CD14-positive monocyte (primary cell): ENCODE data around the gene FANCI. TPM values are rescaled to one million over a fixed set of nuclear protein-coding genes. Genes with fewer than 3 reads are reported as not detected.
A peak's percentile ranks its signal among the peaks of the same experiment; 100 is the strongest.

Experiments
- DNase-seq, 3 donors: peaks; one replicate each; pipeline ENCODE4 v3.0.0-alpha.2; 2011 to 2022
- H2AFZ ChIP-seq: 2 replicates; pipeline ENCODE4 v1.6.0; 2012; ENCODE audit warnings: mild to moderate bottlenecking, low read depth, low read length, inconsistent platforms; ENCODE audit not compliant: insufficient read depth, poor library complexity, severe bottlenecking
- H3K27ac ChIP-seq, 2 donors: 1 replicate in 1 of 2; 2 replicates in 1 of 2; pipeline ENCODE4 v1.5.1; 2012 to 2013; ENCODE audit warnings: low read length in 2 of 2, control low read depth in 1 of 2, inconsistent platforms in 1 of 2, low read depth in 1 of 2, mild to moderate bottlenecking in 1 of 2
- H3K27me3 ChIP-seq, 2 donors: one replicate each; pipeline versions ENCODE4 v1.6.0 to v1.6.1; 2011 to 2013; ENCODE audit warnings: low read length in 2 of 2; ENCODE audit not compliant: control insufficient read depth in 2 of 2, insufficient read depth in 2 of 2
- H3K36me3 ChIP-seq, 2 donors: replicated peaks in 1 of 2; 1 replicate in 1 of 2; 2 replicates in 1 of 2; pipeline versions ENCODE4 v1.5.1 to v1.6.1; 2012 to 2013; ENCODE audit warnings: low read length in 2 of 2, control low read depth in 1 of 2, inconsistent platforms in 1 of 2, mild to moderate bottlenecking in 1 of 2; ENCODE audit not compliant: insufficient read depth in 2 of 2, control insufficient read depth in 1 of 2
- H3K4me1 ChIP-seq, 2 donors: 1 replicate in 1 of 2; 2 replicates in 1 of 2; pipeline versions ENCODE4 v1.5.1 to v1.6.1; 2012 to 2013; ENCODE audit warnings: low read length in 2 of 2, control low read depth in 1 of 2, inconsistent platforms in 1 of 2, mild to moderate bottlenecking in 1 of 2, moderate library complexity in 1 of 2; ENCODE audit not compliant: insufficient read depth in 2 of 2, control insufficient read depth in 1 of 2
- H3K4me2 ChIP-seq: replicated peaks from 2 replicates; pipeline ENCODE3; 2012; ENCODE audit warnings: low read length, moderate library complexity, mild to moderate bottlenecking; ENCODE audit not compliant: poor library complexity, severe bottlenecking; ENCODE audit errors: extremely low read depth
- H3K4me3 ChIP-seq, 3 experiments: fragments of 200-600 bp in 1 of 3; sonication (generic) in 1 of 3; replicated peaks in 1 of 3; 1 replicate in 2 of 3; 2 replicates in 1 of 3; pipeline ENCODE4 v1.5.1; 2011 to 2013; ENCODE audit warnings: low read length in 3 of 3, mild to moderate bottlenecking in 3 of 3, control low read depth in 2 of 3, low read depth in 2 of 3, inconsistent platforms in 1 of 3, moderate library complexity in 1 of 3
- H3K79me2 ChIP-seq: 2 replicates; pipeline ENCODE4 v1.6.0; 2012; ENCODE audit warnings: mild to moderate bottlenecking, control low read depth, inconsistent platforms, low read length, moderate library complexity; ENCODE audit not compliant: insufficient read depth
- H3K9ac ChIP-seq: 2 replicates; pipeline ENCODE4 v1.6.0; 2017; ENCODE audit warnings: low read length, mild to moderate bottlenecking; ENCODE audit not compliant: insufficient read depth, poor library complexity, severe bottlenecking
- H3K9me3 ChIP-seq, 2 donors: replicated peaks in 1 of 2; 1 replicate in 1 of 2; 2 replicates in 1 of 2; pipeline versions ENCODE4 v1.5.1 to v1.6.1; 2012 to 2013; ENCODE audit warnings: low read length in 2 of 2, control low read depth in 1 of 2; ENCODE audit not compliant: control insufficient read depth in 1 of 2, insufficient read depth in 1 of 2
- H4K20me1 ChIP-seq: 2 replicates; pipeline ENCODE4 v1.6.0; 2012; ENCODE audit warnings: mild to moderate bottlenecking, low read length, control low read depth, moderate library complexity; ENCODE audit not compliant: insufficient read depth
- H3K27ac Mint-ChIP-seq, 7 donors: one replicate each; pipeline ENCODE4 v1.8.0; 2020; ENCODE audit warnings: mild to moderate bottlenecking in 7 of 7, mixed read lengths in 7 of 7, moderate library complexity in 6 of 7, inconsistent platforms in 2 of 7
- H3K27me3 Mint-ChIP-seq, 3 donors: one replicate each; pipeline ENCODE4 v1.8.0; 2021 to 2022; ENCODE audit warnings: low read depth in 3 of 3, mild to moderate bottlenecking in 3 of 3, mixed read lengths in 3 of 3, moderate library complexity in 3 of 3, inconsistent platforms in 1 of 3
- H3K36me3 Mint-ChIP-seq, 2 donors: one replicate each; pipeline ENCODE4 v1.8.0; 2020; ENCODE audit warnings: mixed read lengths in 2 of 2, inconsistent platforms in 1 of 2, mild to moderate bottlenecking in 1 of 2
- H3K4me1 Mint-ChIP-seq: one replicate; pipeline ENCODE4 v1.8.0; 2020; ENCODE audit warnings: mild to moderate bottlenecking, mixed read lengths
- H3K4me3 Mint-ChIP-seq, 2 donors: one replicate each; pipeline ENCODE4 v1.8.0; 2020; ENCODE audit warnings: mild to moderate bottlenecking in 2 of 2, mixed read lengths in 2 of 2, moderate library complexity in 1 of 2
- H3K9me3 Mint-ChIP-seq, 7 donors: one replicate each; pipeline ENCODE4 v1.8.0; 2020 to 2022; ENCODE audit warnings: mixed read lengths in 7 of 7, mild to moderate bottlenecking in 6 of 7, moderate library complexity in 6 of 7, inconsistent platforms in 2 of 7
- CTCF ChIP-seq: fragments of 200-600 bp; IDR thresholded peaks from one replicate; pipeline ENCODE4 v1.8.0; 2022; ENCODE audit warnings: antibody characterized with exemption, mild to moderate bottlenecking
- WGBS: methylation state at CpG from one replicate; pipeline ENCODE4 v1.1.5; 2013; ENCODE audit warnings: missing lambda C conversion rate; ENCODE audit not compliant: insufficient coverage; 5-methylcytosine and 5-hydroxymethylcytosine counted together
- intact Hi-C, 2 donors: fragments of 100-400 bp; cut with micrococcal nuclease; formaldehyde crosslinking; loops; one replicate each; pipeline versions ENCODE4 v1.15.0 to v1.15.1; 2023
- polyA plus RNA-seq, 3 donors: library from polyadenylated mRNA; depleted of rRNA in 1 of 3; unstranded in 2 of 3; stranded (reverse) in 1 of 3; fragments of 300-500 nt in 2 of 3; fragments of >200 nt in 1 of 3; fragmentation: Illumina TruSeq in 2 of 3; gene quantifications; 1 replicate in 2 of 3; 2 replicates in 1 of 3; pipeline ENCODE4 v1.2.3, GENCODE V29; 2012 to 2021

FANCI gene
- polyA plus RNA-seq, 3 donors: 1.4 to 2.6 (median 1.5) TPM

GRCh38 chr15:89205991-89206585 is 37.7 kb upstream of the FANCI start:
- Mint-ChIP-seq H3K27me3 (peaks cover 0 to 9% (median 2%) of the 10 kb centered on the region in 3 donors), H3K4me1 (peaks cover 6% of the 10 kb centered on the region)

GRCh38 chr15:89206908-89207331 is 36.9 kb upstream of the FANCI start:
- Histone ChIP-seq H2AFZ (no peak overlapping the region), H3K4me1 (peaks cover 3% of the 10 kb centered on the region in 2 donors), H3K36me3 (peaks cover 0 to 1% of the 10 kb centered on the region in 2 donors), H3K27ac (no peak overlapping the region), H3K4me3 (no peak overlapping the region), H3K79me2 (no peaks in the 10 kb centered on the region), H3K9me3 (no peaks in the 10 kb centered on the region), H3K4me2 (peak overlapping the region; percentile 11), H3K27me3 (no peaks in the 10 kb centered on the region), H4K20me1 (no peaks in the 10 kb centered on the region), H3K9ac (no peak overlapping the region)
- Mint-ChIP-seq H3K9me3 (no peaks in the 10 kb centered on the region), H3K4me1 (peaks cover 6% of the 10 kb centered on the region), H3K27me3 (peaks cover 0 to 9% (median 2%) of the 10 kb centered on the region in 3 donors), H3K4me3 (no peak overlapping the region), H3K27ac (no peak overlapping the region), H3K36me3 (peaks cover 5 to 8% of the 10 kb centered on the region in 2 donors)
- intact Hi-C loops: loop anchor here in 1 of 2 donors (5.0 kb wide), 1 partner anchor 35 kb away; the partner anchor contains the start of gene FANCI
- WGBS: 0% methylated on average over 11 of the region's 14 CpGs
- DNase-seq: peak; percentile 34 to 70 (median 56)
- TF ChIP-seq CTCF: peak; percentile 99

More at GRCh38 chr15:89205991-89206585, 37.7 kb upstream of the FANCI start:
- Mint-ChIP-seq H3K27ac (no peak overlapping the region), H3K9me3 (no peaks in the 10 kb centered on the region), H3K4me3 (no peak overlapping the region), H3K36me3 (peaks cover 13 to 16% of the 10 kb centered on the region in 2 donors)
- DNase-seq: no peak
- Histone ChIP-seq H3K4me1 (peaks cover 3% of the 10 kb centered on the region in 2 donors), H2AFZ (no peak overlapping the region), H3K27ac (no peak overlapping the region), H3K4me3 (no peak overlapping the region), H3K79me2 (no peaks in the 10 kb centered on the region), H3K4me2 (no peak overlapping the region), H4K20me1 (no peaks in the 10 kb centered on the region), H3K36me3 (peaks cover 2 to 10% of the 10 kb centered on the region in 2 donors), H3K9me3 (no peaks in the 10 kb centered on the region), H3K9ac (no peak overlapping the region), H3K27me3 (no peaks in the 10 kb centered on the region)
- WGBS: 62% methylated on average over 9 of the region's 14 CpGs
- TF ChIP-seq CTCF: no peak
- intact Hi-C loops: loop anchor here in 1 of 2 donors (5.0 kb wide), 1 partner anchor 36 kb away; the partner anchor contains the start of gene FANCI
